ENCODE results near the gene MYH10.

Gene MYH10

GRCh38 chr17:8469964-8470363 is 160.6 kb downstream of the MYH10 start:
- DNase-seq = no peak

GRCh38 chr17:8468980-8469379 is 161.5 kb downstream of the MYH10 start:
- DNase-seq = no peak

- no peak for DNase-seq
Measured at GRCh38 chr17:8468127-8468526, 162.4 kb downstream of the MYH10 start.

- no peak for DNase-seq
Measured at GRCh38 chr17:8467527-8467926, 163.0 kb downstream of the MYH10 start.

DNA sequence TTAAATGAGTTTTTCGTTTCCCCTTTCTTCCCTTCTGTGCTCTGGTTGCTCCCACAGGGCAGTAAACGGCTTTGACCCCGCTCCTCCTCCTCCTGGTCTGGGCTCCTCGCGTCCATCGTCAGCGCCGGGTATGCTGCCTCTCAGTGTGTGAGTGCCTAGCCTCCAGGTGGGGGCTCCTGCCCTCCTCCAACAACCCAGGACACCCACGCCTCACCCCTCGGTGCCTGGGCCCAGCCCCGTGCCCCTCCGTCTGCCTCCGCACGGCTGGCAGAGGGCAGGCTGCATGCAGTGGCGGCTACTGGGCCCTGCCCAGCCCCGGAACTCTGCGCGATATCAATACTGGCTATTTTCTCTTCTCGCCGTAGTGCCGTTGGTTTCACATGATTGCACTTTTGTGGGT is 163.7 kb downstream of the MYH10 start:
- no peak for DNase-seq

- no peak for DNase-seq
Measured at GRCh38 chr17:8466456-8466855, 164.1 kb downstream of the MYH10 start.

- no peak for DNase-seq
Measured at GRCh38 chr17:8465759-8466158, 164.8 kb downstream of the MYH10 start.

- no peak for DNase-seq
Measured at GRCh38 chr17:8465356-8465755, 165.2 kb downstream of the MYH10 start.

DNA sequence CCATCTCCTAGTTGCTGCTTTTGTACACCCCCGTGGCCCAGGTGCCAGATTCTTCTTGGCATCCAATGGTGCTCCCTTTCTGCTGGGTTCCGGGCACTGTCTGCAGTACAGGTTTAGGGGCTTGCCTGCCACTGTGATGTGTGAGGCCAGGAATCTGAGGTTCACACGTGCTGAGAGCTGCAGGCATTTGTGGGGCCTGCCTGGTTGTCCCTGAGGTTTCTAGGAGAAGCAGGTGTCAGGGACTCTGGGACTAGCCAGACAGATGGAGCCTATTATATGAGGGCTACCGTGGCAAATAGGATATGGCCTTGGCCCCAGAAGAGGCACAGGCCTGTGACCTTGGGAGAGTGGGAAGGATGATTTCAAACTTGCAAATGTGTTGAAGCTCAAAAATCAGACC is 165.6 kb downstream of the MYH10 start:
- DNase-seq = no peak

DNA sequence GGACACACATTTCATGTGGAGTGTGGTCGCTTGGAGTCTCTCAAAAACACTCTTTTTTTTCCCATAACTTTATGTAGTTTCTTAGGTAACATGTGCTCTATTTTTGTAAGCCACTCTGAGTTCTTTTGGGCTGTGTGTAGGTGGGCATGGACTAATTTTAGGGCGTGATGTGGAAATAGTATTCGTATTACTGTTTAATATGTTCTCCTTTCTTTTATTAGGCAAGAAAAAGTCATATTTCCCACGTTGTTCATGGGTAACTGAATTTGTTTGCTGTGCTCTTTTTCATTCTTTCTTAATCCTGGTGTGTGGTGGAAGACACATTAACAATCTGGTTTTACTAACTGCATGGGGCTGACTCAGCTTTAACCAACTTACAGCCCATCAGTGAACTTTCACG is 167.4 kb downstream of the MYH10 start:
- no peak for DNase-seq

GRCh38 chr17:8462564-8462963 is 168.0 kb downstream of the MYH10 start:
- no peak for DNase-seq

DNA sequence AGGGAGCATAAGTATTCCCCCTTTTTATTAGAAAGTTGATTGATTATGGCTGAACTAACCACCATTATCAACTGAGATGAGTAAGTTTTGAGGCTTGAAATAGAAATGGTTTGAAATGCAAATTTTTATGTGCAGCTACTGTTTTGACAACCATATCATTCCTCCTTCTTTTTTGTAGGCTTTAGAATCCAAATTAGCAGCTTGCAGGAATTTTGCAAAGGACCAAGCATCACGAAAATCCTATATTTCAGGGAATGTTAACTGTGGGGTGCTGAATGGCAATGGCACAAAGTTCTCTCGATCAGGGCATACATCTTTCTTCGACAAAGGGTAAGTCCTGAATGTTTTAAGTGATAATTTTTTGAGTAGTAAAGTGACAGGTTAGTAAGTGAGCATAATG is 170.7 kb downstream of the MYH10 start:
- DNase-seq = no peak

DNA sequence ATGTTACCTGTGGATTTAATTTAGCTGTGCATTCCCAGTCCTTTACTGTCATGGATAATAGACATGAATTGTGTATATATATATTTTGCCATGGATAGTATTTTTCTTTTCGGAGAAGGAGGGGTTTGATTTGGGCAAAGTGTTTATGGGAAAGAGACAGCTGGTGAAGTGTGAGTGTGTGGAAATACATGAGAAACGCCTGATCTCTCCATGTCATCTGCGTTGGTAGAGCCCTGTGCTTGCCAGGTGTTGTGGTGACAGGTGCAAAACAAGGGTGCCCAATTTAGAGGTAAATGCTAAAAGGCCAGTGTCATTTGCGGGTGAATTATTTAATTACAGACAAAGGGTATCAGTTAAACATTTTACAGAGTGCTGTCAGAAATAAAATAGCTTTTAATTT is 171.4 kb downstream of the MYH10 start:
- no peak for DNase-seq

DNA sequence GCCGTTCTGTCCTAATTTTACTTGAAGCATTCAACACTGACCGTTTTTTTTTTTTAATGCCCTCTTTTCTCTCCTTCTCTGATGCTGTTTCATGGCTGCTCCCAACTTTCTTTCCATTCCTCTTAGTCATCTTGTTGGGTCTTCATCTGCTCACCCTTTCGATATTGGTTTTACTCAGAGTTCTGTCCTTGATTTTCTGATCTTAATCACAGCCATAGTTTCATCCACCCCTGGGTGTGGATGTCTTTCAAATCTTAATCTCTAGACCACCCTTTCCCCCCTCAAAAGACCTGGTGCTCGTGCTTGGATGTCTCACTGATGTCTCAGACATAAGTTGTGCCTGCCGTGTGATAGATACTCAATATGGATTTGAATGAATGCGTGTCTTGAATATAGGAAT is 172.4 kb downstream of the MYH10 start:
- DNase-seq = no peak

- no peak for DNase-seq
Measured at GRCh38 chr17:8455665-8456209, 174.8 kb downstream of the MYH10 start.

GRCh38 chr17:8453326-8453725 is 177.2 kb downstream of the MYH10 start:
- no peak for DNase-seq

DNA sequence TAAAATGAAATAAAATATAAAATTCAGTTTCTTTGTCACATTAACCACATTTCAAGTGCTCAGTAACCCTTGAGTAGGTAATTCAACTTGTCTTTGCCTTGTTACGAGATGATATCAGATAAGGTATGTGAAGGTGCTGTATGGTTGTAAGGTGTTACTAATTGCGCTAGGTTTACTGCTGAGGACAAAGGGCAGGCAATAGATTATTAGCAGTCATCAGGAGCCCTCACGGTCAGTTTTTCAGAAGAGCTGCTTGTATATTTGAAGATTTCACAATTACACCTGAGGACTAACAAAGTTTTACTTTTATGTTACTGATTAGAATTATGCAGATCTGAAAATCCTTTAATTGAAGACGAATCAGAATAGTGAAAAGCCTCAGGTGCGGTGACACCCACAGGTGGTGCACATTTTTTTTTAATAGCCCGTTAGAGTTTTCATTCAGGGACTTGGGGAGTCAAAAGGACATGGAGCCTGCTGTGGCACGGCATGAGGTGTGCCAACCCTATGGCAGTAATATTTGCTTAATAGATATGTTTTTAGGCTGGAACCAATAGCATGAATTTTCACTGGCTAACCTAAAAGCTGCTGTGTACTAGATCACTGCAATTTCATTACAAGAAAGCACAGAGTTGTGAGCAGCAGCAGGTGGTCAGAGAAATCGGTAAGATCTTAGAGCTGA is 178.5 kb downstream of the MYH10 start:
- DNase-seq = no peak

DNA sequence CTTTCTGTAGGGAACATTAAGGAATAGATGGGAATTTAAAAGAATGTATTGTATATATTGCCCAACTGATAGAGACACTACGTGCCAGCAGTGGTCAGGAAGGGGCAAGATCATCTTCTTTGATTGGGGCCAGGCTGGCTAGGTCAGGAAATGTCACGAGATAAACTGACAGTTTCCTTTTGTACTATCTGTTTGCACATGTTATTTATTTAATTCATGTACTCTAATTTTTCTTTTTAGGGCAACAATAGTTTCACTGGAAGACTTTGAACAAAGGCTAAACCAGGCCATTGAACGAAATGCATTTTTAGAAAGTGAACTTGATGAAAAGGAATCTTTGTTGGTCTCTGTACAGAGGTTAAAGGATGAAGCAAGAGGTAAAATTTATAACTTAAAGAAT is 182.2 kb downstream of the MYH10 start:
- no peak for DNase-seq

DNA sequence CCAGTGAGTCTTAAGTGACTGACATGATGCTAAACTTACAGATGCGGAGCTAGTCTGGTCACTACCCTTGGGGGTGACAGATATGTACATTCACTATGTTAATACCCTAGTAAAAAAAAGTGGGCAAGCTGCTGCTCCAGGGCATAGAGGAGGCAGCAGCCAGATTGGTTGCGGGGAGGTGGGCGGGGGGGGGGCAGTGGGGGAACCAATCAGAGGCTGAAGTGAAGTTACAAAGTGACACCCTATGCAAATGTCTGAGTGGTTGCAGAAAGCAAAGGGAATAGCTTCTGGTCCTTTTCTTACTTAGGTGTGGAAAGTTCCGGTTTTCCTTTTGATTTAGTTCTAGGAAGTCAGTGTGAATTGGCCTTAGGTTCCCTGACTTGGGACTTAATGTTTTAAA is 182.7 kb downstream of the MYH10 start:
- no peak for DNase-seq

DNA sequence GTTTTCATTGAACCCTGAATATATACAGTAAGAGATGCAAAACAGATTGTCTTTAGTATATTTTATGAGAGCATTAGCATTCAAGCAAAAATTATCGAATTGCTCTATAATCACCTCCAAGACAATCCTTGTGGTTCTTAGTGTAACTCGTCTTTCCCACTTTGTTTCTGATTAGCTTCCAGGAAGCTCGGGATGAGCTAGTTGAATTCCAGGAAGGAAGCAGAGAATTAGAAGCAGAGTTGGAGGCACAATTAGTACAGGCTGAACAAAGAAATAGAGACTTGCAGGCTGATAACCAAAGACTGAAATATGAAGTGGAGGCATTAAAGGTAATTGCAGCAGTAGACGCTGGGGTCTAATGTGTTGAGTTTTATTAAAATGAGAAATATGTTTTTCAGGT is 185.0 kb downstream of the MYH10 start:
- no peak for DNase-seq

DNA sequence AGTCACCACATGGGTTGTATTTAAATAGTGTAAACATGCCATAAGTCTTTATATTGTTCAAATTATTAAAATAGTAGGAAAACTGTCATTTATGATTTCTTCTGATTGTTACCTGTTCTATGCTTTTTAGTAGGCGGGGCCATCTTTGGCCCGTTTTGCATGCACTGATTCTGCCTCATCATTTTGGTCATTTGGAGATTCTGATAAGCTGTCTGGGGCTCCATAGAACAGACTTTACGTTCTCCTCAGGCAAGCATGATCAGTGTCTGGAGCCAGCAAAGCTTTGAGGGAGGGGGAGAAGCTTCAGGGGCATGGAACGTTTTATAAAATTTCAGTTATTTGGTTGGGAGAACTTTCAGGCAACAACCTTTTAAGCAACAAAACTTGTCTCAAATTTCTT is 186.0 kb downstream of the MYH10 start:
- DNase-seq = no peak

DNA sequence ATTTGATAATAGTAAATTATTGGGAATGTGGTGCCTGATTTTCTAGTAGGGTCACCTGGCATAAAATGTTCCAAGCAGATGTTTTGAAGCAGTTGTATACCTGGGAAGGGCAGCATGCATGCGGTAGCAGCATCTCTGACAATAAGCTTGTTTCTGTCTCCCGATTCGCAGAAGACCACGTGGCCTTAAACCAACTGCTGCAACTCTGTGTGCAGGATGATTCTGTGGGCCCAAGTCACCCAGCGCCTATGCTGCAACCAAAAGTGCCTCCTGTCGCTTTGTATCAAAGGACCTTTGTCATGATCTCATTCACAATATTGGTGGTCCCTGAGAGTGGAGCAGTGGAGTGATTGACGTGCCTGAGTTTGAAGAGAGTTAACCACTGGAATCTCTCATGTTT is 186.8 kb downstream of the MYH10 start:
- DNase-seq = no peak

GRCh38 chr17:8442310-8442709 is 188.2 kb downstream of the MYH10 start:
- DNase-seq = no peak

DNA sequence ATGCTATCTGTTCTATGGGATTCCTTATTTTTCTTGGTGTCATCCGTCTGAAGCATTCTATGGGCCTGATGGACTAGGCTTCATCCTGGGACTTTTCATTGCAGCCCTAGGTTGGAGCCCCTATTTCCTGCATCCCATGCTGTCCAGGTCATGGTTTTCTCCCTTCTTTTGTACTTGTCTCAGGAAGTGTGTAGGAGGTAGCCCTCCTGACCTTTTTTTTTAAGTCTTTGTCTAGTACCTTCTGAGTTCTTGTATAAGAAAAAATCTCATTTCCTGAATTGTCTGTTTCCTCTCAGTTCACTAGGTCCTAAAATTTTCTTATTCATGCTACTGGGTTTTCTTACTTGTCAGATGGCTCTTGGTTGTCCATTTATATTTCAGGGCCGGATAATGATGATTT is 188.8 kb downstream of the MYH10 start:
- DNase-seq = no peak

GRCh38 chr17:8439681-8440080 is 190.8 kb downstream of the MYH10 start:
- DNase-seq = no peak
